ENCODE results near the gene TSPO2. TPM values are rescaled to one million over a fixed set of nuclear protein-coding genes. Genes with fewer than 3 reads are reported as not detected.

Gene TSPO2
- total RNA-seq, 1 donor from 2014 or later, result not detected

DNA sequence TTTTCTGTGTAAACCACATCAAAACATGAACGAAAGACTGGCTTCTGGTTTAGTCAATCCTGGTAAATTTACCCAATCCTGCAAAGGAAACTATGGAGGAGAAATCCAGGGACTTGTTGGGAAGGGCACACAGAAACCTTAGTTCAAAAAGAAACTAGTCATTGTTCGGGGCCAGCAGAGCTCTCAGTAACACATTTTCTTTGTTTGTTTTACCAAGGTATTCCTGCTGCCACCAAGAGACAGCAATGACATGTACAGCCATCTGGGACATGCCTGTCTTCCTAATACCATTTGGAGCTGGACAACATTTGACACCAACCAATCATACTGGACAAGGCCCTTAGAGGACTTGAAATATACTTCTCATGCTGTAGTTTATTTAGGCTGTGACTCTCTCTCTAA is 21.6 kb downstream of the TSPO2 start:
- Mint-ChIP-seq H3K27ac (ENCODE audit: unreplicated experiment) (no peak overlapping the region), H3K4me3 (ENCODE audit: unreplicated experiment) (no peak overlapping the region), H3K9me3 (ENCODE audit: unreplicated experiment) (no peaks in the 10 kb centered on the region), H3K4me1 (ENCODE audit: low read depth, unreplicated experiment) (peaks cover 15% of the 10 kb centered on the region), H3K27me3 (ENCODE audit: low read depth, unreplicated experiment) (no peaks in the 10 kb centered on the region), H3K36me3 (ENCODE audit: low read depth, unreplicated experiment) (no peaks in the 10 kb centered on the region)
- Histone ChIP-seq H3K36me3 (ENCODE audit: insufficient read depth, low read length) (peaks cover 4% of the 10 kb centered on the region), H3K27ac (ENCODE audit: low read depth, low read length) (no peak overlapping the region), H2AFZ (ENCODE audit: low read depth, low read length) (no peak overlapping the region), H3K4me1 (ENCODE audit: insufficient read depth, low read length) (no peaks in the 10 kb centered on the region), H3K9ac (ENCODE audit: low read length) (no peak overlapping the region), H3K79me2 (ENCODE audit: insufficient read depth, low read length) (no peaks in the 10 kb centered on the region), H3K27me3 (ENCODE audit: insufficient read depth, low read length) (no peaks in the 10 kb centered on the region), H3K4me3 (ENCODE audit: insufficient read depth, low read depth, low read length) (no peak overlapping the region), H3K4me2 (ENCODE audit: low read length) (no peak overlapping the region), H3K9me3 (ENCODE audit: insufficient read depth, low read depth, low read length) (no peaks in the 10 kb centered on the region), H4K20me1 (ENCODE audit: insufficient read depth, low read length) (no peaks in the 10 kb centered on the region)
- FAIRE-seq (no peak), DNase-seq (ENCODE audit: low read depth) (no peak)
- TF ChIP-seq EZH2 (IDR thresholded peaks at IDR 0.05; ENCODE audit: insufficient read depth, low read length) (no peak), CTCF (IDR thresholded peaks at IDR 0.05; ENCODE audit: insufficient read depth, low read depth, low read length) (no peak)

- FAIRE-seq (no peak), DNase-seq (ENCODE audit: low read depth) (no peak)
- Mint-ChIP-seq H3K27me3 (ENCODE audit: low read depth, unreplicated experiment) (no peaks in the 10 kb centered on the region), H3K4me3 (ENCODE audit: unreplicated experiment) (no peak overlapping the region), H3K36me3 (ENCODE audit: low read depth, unreplicated experiment) (no peaks in the 10 kb centered on the region), H3K27ac (ENCODE audit: unreplicated experiment) (no peak overlapping the region), H3K9me3 (ENCODE audit: unreplicated experiment) (no peaks in the 10 kb centered on the region), H3K4me1 (ENCODE audit: low read depth, unreplicated experiment) (peaks cover 7% of the 10 kb centered on the region)
- Histone ChIP-seq H3K27me3 (ENCODE audit: insufficient read depth, low read length) (no peaks in the 10 kb centered on the region), H3K79me2 (ENCODE audit: insufficient read depth, low read length) (no peaks in the 10 kb centered on the region), H4K20me1 (ENCODE audit: insufficient read depth, low read length) (no peaks in the 10 kb centered on the region), H3K9ac (ENCODE audit: low read length) (no peak overlapping the region), H3K4me2 (ENCODE audit: low read length) (no peak overlapping the region), H3K27ac (ENCODE audit: low read depth, low read length) (no peak overlapping the region), H3K9me3 (ENCODE audit: insufficient read depth, low read depth, low read length) (no peaks in the 10 kb centered on the region), H3K36me3 (ENCODE audit: insufficient read depth, low read length) (peaks cover 4% of the 10 kb centered on the region), H3K4me1 (ENCODE audit: insufficient read depth, low read length) (no peaks in the 10 kb centered on the region), H3K4me3 (ENCODE audit: insufficient read depth, low read depth, low read length) (no peak overlapping the region), H2AFZ (ENCODE audit: low read depth, low read length) (no peak overlapping the region)
- no peak for TF ChIP-seq EZH2 (IDR thresholded peaks at IDR 0.05; ENCODE audit: insufficient read depth, low read length)
- no peak for TF ChIP-seq CTCF (IDR thresholded peaks at IDR 0.05; ENCODE audit: insufficient read depth, low read depth, low read length)
These were observed 22.6 kb downstream of the TSPO2 start for GRCh38 chr6:41064841-41065240.

GRCh38 chr6:41065550-41066026 is 23.3 kb downstream of the TSPO2 start:
- H3K36me3 Mint-ChIP-seq (ENCODE audit: low read depth, unreplicated experiment), result no peaks in the 10 kb centered on the region
- no peaks in the 10 kb centered on the region for H3K9me3 ChIP-seq (ENCODE audit: insufficient read depth, low read depth, low read length)
- no peak for FAIRE-seq
- H3K9ac ChIP-seq (ENCODE audit: low read length), result no peak overlapping the region
- TF ChIP-seq CTCF (IDR thresholded peaks at IDR 0.05; ENCODE audit: insufficient read depth, low read depth, low read length) (no peak), EZH2 (IDR thresholded peaks at IDR 0.05; ENCODE audit: insufficient read depth, low read length) (no peak)
- H4K20me1 ChIP-seq (ENCODE audit: insufficient read depth, low read length), result no peaks in the 10 kb centered on the region
- H3K9me3 Mint-ChIP-seq (ENCODE audit: unreplicated experiment), result no peaks in the 10 kb centered on the region
- no peak overlapping the region for H3K4me2 ChIP-seq (ENCODE audit: low read length)
- H3K4me1 ChIP-seq (ENCODE audit: insufficient read depth, low read length), result no peaks in the 10 kb centered on the region
- H3K36me3 ChIP-seq (ENCODE audit: insufficient read depth, low read length), result peaks cover 4% of the 10 kb centered on the region
- H3K27ac Mint-ChIP-seq (ENCODE audit: unreplicated experiment), result no peak overlapping the region
- H2AFZ ChIP-seq (ENCODE audit: low read depth, low read length), result no peak overlapping the region
- no peaks in the 10 kb centered on the region for H3K79me2 ChIP-seq (ENCODE audit: insufficient read depth, low read length)
- no peaks in the 10 kb centered on the region for H3K27me3 ChIP-seq (ENCODE audit: insufficient read depth, low read length)
- no peak overlapping the region for H3K4me3 ChIP-seq (ENCODE audit: insufficient read depth, low read depth, low read length)
- H3K27ac ChIP-seq (ENCODE audit: low read depth, low read length), result no peak overlapping the region
- H3K27me3 Mint-ChIP-seq (ENCODE audit: low read depth, unreplicated experiment), result no peaks in the 10 kb centered on the region
- H3K4me1 Mint-ChIP-seq (ENCODE audit: low read depth, unreplicated experiment), result peaks cover 4% of the 10 kb centered on the region
- no peak overlapping the region for H3K4me3 Mint-ChIP-seq (ENCODE audit: unreplicated experiment)
- no peak for DNase-seq (ENCODE audit: low read depth)
